Endothelial cell of umbilical vein (primary cell): Measurements from ENCODE around the gene FYB2. TPM values are rescaled to one million over a fixed set of nuclear protein-coding genes. Genes with fewer than 3 reads are reported as not detected.
A peak's percentile ranks its signal among the peaks of the same experiment; 100 is the strongest.

ENCODE experiments used
- BruUV-seq: library from RNA; stranded (reverse); fragments of 400-500 nt; replicated peaks from 2 replicates; lab custom pipeline; 2021; lab: Mats Ljungman, UMichigan
- CTCF ChIA-PET: fragments of 300-600, 350-600 bp; sonication (Branson Sonifier 250); formaldehyde crosslinking; loops from one replicate; lab custom pipeline; 2021; ENCODE audit warnings: antibody characterized with exemption, inconsistent platforms; lab: Charles Lee
- POLR2A ChIA-PET: fragments of 300-600, 350-600 bp; sonication (Branson Sonifier 250); formaldehyde crosslinking; loops from one replicate; lab custom pipeline; 2021; ENCODE audit warnings: antibody characterized with exemption, inconsistent platforms; lab: Charles Lee
- DNase-seq: peaks from one replicate; pipeline ENCODE4 v3.0.0-alpha.2; 2011; ENCODE audit warnings: low read depth, low spot score
- FAIRE-seq: peaks from 2 replicates; lab custom pipeline; 2011; peaks lifted over from hg19 to GRCh38; lab: Jason Lieb, UNC
- H2AFZ ChIP-seq: 2 replicates; pipeline ENCODE4 v1.6.0; 2012; ENCODE audit warnings: low read depth, low read length, control low read depth, inconsistent platforms
- H3K27ac ChIP-seq: 2 replicates; pipeline ENCODE4 v1.5.1; 2011; ENCODE audit warnings: low read depth, mild to moderate bottlenecking, control low read depth, low read length, moderate library complexity; ENCODE audit not compliant: insufficient read depth
- H3K27me3 ChIP-seq, 2 experiments: 2 replicates each; pipeline versions ENCODE4 v1.6.0 to v1.6.1; 2011; ENCODE audit warnings: low read length in 2 of 2, mixed read lengths in 1 of 2; ENCODE audit not compliant: control insufficient read depth in 2 of 2, insufficient read depth in 2 of 2
- H3K36me3 ChIP-seq, 2 experiments: 2 replicates in 1 of 2; 3 replicates in 1 of 2; pipeline ENCODE4 v1.5.1; 2011; ENCODE audit warnings: low read length in 2 of 2, mild to moderate bottlenecking in 1 of 2, moderate library complexity in 1 of 2; ENCODE audit not compliant: control insufficient read depth in 2 of 2, insufficient read depth in 2 of 2; ENCODE audit errors: extremely low read depth in 1 of 2
- H3K4me1 ChIP-seq: 3 replicates; pipeline ENCODE4 v1.5.1; 2011; ENCODE audit warnings: mild to moderate bottlenecking, low read length; ENCODE audit not compliant: control insufficient read depth, insufficient read depth; ENCODE audit errors: extremely low read depth
- H3K4me2 ChIP-seq: 2 replicates; pipeline ENCODE4 v1.6.1; 2011; ENCODE audit warnings: low read length, control low read depth, mixed read lengths; ENCODE audit not compliant: insufficient read depth
- H3K4me3 ChIP-seq, 3 experiments: fragments of 200-600 bp in 1 of 3; sonication (generic), shearing (Covaris generic) in 1 of 3; replicated peaks in 1 of 3; 2 replicates each; pipeline ENCODE4 v1.5.1; 2011 to 2016; ENCODE audit warnings: control low read depth in 3 of 3, low read length in 3 of 3, mild to moderate bottlenecking in 2 of 3, inconsistent platforms in 1 of 3, low read depth in 1 of 3, moderate library complexity in 1 of 3; ENCODE audit not compliant: insufficient read depth in 1 of 3
- H3K79me2 ChIP-seq: 2 replicates; pipeline ENCODE4 v1.6.0; 2012; ENCODE audit warnings: low read length, inconsistent platforms; ENCODE audit not compliant: control insufficient read depth, insufficient read depth
- H3K9ac ChIP-seq: replicated peaks from 2 replicates; pipeline ENCODE3; 2011; ENCODE audit warnings: low read length, control low read depth; ENCODE audit not compliant: insufficient read depth; ENCODE audit errors: extremely low read depth
- H3K9me1 ChIP-seq: replicated peaks from 3 replicates; pipeline ENCODE4 v1.6.0; 2011; ENCODE audit warnings: mild to moderate bottlenecking, low read length; ENCODE audit not compliant: control insufficient read depth, insufficient read depth; ENCODE audit errors: extremely low read depth
- H3K9me3 ChIP-seq: replicated peaks from 2 replicates; pipeline ENCODE4 v1.5.1; 2012; ENCODE audit warnings: low read length, inconsistent platforms; ENCODE audit not compliant: control insufficient read depth, insufficient read depth
- H4K20me1 ChIP-seq: replicated peaks from 2 replicates; pipeline ENCODE3; 2011; ENCODE audit warnings: mild to moderate bottlenecking, low read length; ENCODE audit not compliant: control insufficient read depth, insufficient read depth; ENCODE audit errors: extremely low read depth
- EZH2 ChIP-seq: IDR thresholded peaks from 2 replicates; pipeline ENCODE4 v1.6.1; 2012; ENCODE audit warnings: borderline replicate concordance, low read depth, mild to moderate bottlenecking, moderate library complexity, low read length, inconsistent platforms; ENCODE audit not compliant: severe bottlenecking
- FOS ChIP-seq: IDR thresholded peaks from 2 replicates; pipeline ENCODE4 v1.6.1; 2011; ENCODE audit warnings: mild to moderate bottlenecking, low read length, moderate library complexity, borderline replicate concordance; ENCODE audit not compliant: insufficient read depth
- GATA2 ChIP-seq: IDR thresholded peaks from 2 replicates; pipeline ENCODE4 v1.7.0; 2011; ENCODE audit warnings: low read depth, mild to moderate bottlenecking, moderate library complexity, mixed read lengths, low read length; ENCODE audit not compliant: insufficient read length, insufficient read depth
- MYC ChIP-seq: IDR thresholded peaks from one replicate; pipeline ENCODE4 v1.6.1; 2011; ENCODE audit warnings: mild to moderate bottlenecking, low read depth, low read length
- POLR2A ChIP-seq: IDR thresholded peaks from 2 replicates; pipeline ENCODE4 v1.6.1; 2012; ENCODE audit warnings: low read depth, mild to moderate bottlenecking, control low read depth, low read length
- dilution Hi-C: fragments of 300-500 bp; cut with MboI; formaldehyde crosslinking; loops from one replicate; pipeline ENCODE4 v1.15.0; 2019; ENCODE audit warnings: low sequenced_read_pairs; ENCODE audit not compliant: extremely low pct_ligation_motif_present
- intact Hi-C: fragments of 100-400 bp; cut with micrococcal nuclease; formaldehyde crosslinking; loops from one replicate; pipeline ENCODE4 v1.10.0; 2022
- polyA plus RNA-seq, 4 experiments: library from polyadenylated mRNA; depleted of rRNA in 3 of 4; stranded (reverse) in 3 of 4; unstranded in 1 of 4; fragments of >200 nt; gene quantifications; 2 replicates each; pipeline versions ENCODE4 v1.2.1 to v1.2.3, GENCODE V29; 2011 to 2012; ENCODE audit warnings: missing spikeins in 1 of 4
- total RNA-seq: library from RNA; stranded (reverse); gene quantifications from 2 replicates; pipeline ENCODE4 v1.2.3, GENCODE V29; 2021
- TF ChIP-seq, protein P1 (sequence below): IDR thresholded peaks from 2 replicates; pipeline ENCODE4 v1.6.1; 2011; ENCODE audit not compliant: insufficient read depth, insufficient read length
- TF ChIP-seq, protein P2 (sequence below), 2 donors: IDR thresholded peaks; 1 replicate in 1 of 2; 2 replicates in 1 of 2; pipeline ENCODE4 v1.5.1; 2011; ENCODE audit warnings: low read length in 2 of 2, mild to moderate bottlenecking in 2 of 2, moderate library complexity in 2 of 2, control low read depth in 1 of 2, inconsistent platforms in 1 of 2, low read depth in 1 of 2; ENCODE audit not compliant: insufficient read depth in 1 of 2; ENCODE audit errors: extremely low read depth in 1 of 2

Gene FYB2
- total and polyA plus RNA-seq, 2 donors (not counting 3 experiments of a cell fraction or from before 2014, with no cell fraction given): not detected

DNA sequence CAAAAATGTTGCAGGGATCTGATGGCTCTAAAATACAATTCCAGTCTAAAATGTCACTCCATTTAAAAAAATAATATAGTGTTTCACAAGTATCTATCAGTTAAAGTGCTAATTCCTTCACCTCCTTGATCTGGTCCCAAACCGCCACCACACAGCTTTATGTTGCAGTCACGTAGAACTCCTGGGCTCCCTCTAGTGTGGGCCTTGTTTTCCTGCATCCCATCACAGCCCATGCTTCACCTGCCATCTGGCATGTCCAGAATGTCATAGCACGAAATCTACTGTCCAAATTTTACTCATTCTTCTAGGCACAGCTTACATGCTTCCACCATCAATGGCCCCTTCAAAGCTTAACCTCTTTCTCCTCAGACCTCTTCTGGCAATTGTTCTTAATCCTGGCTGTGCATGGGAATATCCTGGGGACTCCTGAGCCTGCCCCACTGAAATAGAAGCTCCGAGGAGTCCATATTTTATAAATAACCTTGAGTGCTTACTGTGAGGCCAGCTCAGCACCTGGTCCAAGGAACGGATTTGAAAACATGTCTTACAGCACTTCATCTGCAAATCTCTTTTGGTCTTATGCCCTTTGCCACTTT, 15.5 kb downstream of the FYB2 start:
- TF ChIP-seq EZH2 (no peak), FOS (no peak), MYC (no peak), GATA2 (no peak), POLR2A (no peak)
- TF ChIP-seq, protein P1, sequence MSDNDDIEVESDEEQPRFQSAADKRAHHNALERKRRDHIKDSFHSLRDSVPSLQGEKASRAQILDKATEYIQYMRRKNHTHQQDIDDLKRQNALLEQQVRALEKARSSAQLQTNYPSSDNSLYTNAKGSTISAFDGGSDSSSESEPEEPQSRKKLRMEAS: no peak
- TF ChIP-seq, protein P2, sequence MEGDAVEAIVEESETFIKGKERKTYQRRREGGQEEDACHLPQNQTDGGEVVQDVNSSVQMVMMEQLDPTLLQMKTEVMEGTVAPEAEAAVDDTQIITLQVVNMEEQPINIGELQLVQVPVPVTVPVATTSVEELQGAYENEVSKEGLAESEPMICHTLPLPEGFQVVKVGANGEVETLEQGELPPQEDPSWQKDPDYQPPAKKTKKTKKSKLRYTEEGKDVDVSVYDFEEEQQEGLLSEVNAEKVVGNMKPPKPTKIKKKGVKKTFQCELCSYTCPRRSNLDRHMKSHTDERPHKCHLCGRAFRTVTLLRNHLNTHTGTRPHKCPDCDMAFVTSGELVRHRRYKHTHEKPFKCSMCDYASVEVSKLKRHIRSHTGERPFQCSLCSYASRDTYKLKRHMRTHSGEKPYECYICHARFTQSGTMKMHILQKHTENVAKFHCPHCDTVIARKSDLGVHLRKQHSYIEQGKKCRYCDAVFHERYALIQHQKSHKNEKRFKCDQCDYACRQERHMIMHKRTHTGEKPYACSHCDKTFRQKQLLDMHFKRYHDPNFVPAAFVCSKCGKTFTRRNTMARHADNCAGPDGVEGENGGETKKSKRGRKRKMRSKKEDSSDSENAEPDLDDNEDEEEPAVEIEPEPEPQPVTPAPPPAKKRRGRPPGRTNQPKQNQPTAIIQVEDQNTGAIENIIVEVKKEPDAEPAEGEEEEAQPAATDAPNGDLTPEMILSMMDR (IDR thresholded peaks at IDR 0.05; ENCODE audit: extremely low read depth in 1 of 2, insufficient read depth in 1 of 2, low read depth in 1 of 2, low read length in 2 of 2): peak; percentile 46 to 63
- H3K4me1 ChIP-seq: no peaks in the 10 kb centered on the region
- H3K4me2 ChIP-seq: no peak overlapping the region
- dilution Hi-C loops: no loop called here
- intact Hi-C loops: no loop called here
- H3K36me3 ChIP-seq: no peaks in the 10 kb centered on the region
- H3K27me3 ChIP-seq: no peaks in the 10 kb centered on the region
- H3K9ac ChIP-seq: no peak overlapping the region
- FAIRE-seq (peak; percentile 40), DNase-seq (peak; percentile 28)
- BruUV-seq: no TSS peak
- no peaks in the 10 kb centered on the region for H3K79me2 ChIP-seq
- H3K4me3 ChIP-seq: no peak overlapping the region
- no peaks in the 10 kb centered on the region for H3K9me1 ChIP-seq
- H3K27ac ChIP-seq: no peak overlapping the region
- POLR2A ChIA-PET: no interaction called here
- no peaks in the 10 kb centered on the region for H4K20me1 ChIP-seq
- no peaks in the 10 kb centered on the region for H3K9me3 ChIP-seq
- no peak overlapping the region for H2AFZ ChIP-seq
- CTCF ChIA-PET: interaction anchor here (0.5 to 2.2 kb wide), 12 partner anchors 10 to 1520 kb away, joined by 3 to 10 read pairs (median 4); no protein-coding TSS in a partner anchor
